GM21723 (cell line): ENCODE measurements around the gene INPP5A.
"Not testable (repeated sequence)": the region's sequence is repeated elsewhere in the genome, so short reads cannot be mapped to it uniquely, and the experiment has no call there.

Experiments
- ATAC-seq: cut with Tn5 transposase; IDR thresholded peaks from one replicate; pipeline ENCODE4 v1.9.1; 2021; ENCODE audit warnings: mild to moderate bottlenecking, moderate library complexity; ENCODE audit not compliant: unreplicated experiment

INPP5A gene

GRCh38 chr10:132772816-132773215, 235.2 kb downstream of the INPP5A start:
- ATAC-seq, result not testable (repeated sequence)

GRCh38 chr10:132774181-132774901, 236.8 kb downstream of the INPP5A start:
- ATAC-seq, result no peak

- ATAC-seq, result no peak
Measured at GRCh38 chr10:132774902-132775863, 237.6 kb downstream of the INPP5A start.

GRCh38 chr10:132776186-132776585, 238.6 kb downstream of the INPP5A start:
- no peak for ATAC-seq

- no peak for ATAC-seq
Measured at GRCh38 chr10:132776821-132777220, 239.2 kb downstream of the INPP5A start.

- no peak for ATAC-seq
Measured at GRCh38 chr10:132777441-132777840, 239.9 kb downstream of the INPP5A start.

GRCh38 chr10:132779549-132780294, 242.1 kb downstream of the INPP5A start:
- ATAC-seq, result no peak

GRCh38 chr10:132780356-132780755, 242.8 kb downstream of the INPP5A start:
- no peak for ATAC-seq

- no peak for ATAC-seq
Measured at GRCh38 chr10:132781556-132781955, 244.0 kb downstream of the INPP5A start.

GRCh38 chr10:132783165-132783939, 245.8 kb downstream of the INPP5A start:
- no peak for ATAC-seq

- no peak for ATAC-seq
Measured at GRCh38 chr10:132783940-132784865, 246.6 kb downstream of the INPP5A start.

- ATAC-seq, result no peak
Measured at GRCh38 chr10:132784866-132785722, 247.5 kb downstream of the INPP5A start.

- ATAC-seq, result no peak
Measured at GRCh38 chr10:132785723-132786475, 248.3 kb downstream of the INPP5A start, which contains the start of gene NKX6-2. Gene NKX6-2 (minus strand): TSS chr10:132786147. CDS start chr10:132785948, 199 bp downstream.

GRCh38 chr10:132786476-132786883, 248.9 kb downstream of the INPP5A start:
- no peak for ATAC-seq

GRCh38 chr10:132786884-132787494, 249.4 kb downstream of the INPP5A start:
- ATAC-seq, result no peak

GRCh38 chr10:132787495-132788179, 250.1 kb downstream of the INPP5A start:
- ATAC-seq, result no peak
